HG03342 (cell line): ENCODE data around the gene ZNF541.
A peak's percentile ranks its signal among the peaks of the same experiment; 100 is the strongest.

Experiments
- ATAC-seq: cut with Tn5 transposase; IDR thresholded peaks from one replicate; pipeline ENCODE4 v1.9.1; 2021; ENCODE audit warnings: mild to moderate bottlenecking, moderate library complexity; ENCODE audit not compliant: unreplicated experiment

ZNF541 gene, protein sequence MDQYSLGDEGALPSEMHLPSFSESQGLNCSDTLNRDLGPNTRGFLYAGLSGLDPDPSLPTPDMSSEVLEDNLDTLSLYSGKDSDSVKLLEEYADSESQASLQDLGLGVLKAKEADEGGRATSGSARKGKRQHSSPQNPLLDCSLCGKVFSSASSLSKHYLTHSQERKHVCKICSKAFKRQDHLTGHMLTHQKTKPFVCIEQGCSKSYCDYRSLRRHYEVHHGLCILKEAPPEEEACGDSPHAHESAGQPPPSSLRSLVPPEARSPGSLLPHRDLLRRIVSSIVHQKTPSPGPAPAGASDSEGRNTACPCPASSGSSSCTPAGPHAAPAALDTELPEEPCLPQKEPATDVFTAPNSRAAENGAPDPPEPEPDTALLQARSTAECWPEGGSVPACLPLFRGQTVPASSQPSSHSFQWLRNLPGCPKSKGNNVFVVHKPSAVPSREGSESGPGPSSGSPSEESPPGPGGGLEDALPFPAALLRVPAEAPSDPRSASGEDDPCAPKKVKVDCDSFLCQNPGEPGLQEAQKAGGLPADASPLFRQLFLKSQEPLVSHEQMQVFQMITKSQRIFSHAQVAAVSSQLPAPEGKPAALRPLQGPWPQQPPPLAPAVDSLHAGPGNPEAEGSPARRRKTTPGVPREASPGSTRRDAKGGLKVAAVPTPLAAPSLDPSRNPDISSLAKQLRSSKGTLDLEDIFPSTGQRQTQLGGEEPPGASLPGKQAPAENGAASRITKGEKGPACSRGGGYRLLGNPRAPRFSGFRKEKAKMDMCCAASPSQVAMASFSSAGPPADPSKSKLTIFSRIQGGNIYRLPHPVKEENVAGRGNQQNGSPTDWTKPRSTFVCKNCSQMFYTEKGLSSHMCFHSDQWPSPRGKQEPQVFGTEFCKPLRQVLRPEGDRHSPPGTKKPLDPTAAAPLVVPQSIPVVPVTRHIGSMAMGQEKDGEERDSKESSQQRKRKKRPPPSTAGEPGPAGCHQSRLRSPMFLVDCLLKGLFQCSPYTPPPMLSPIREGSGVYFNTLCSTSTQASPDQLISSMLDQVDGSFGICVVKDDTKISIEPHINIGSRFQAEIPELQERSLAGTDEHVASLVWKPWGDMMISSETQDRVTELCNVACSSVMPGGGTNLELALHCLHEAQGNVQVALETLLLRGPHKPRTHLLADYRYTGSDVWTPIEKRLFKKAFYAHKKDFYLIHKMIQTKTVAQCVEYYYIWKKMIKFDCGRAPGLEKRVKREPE (N-terminal part only)

DNA sequence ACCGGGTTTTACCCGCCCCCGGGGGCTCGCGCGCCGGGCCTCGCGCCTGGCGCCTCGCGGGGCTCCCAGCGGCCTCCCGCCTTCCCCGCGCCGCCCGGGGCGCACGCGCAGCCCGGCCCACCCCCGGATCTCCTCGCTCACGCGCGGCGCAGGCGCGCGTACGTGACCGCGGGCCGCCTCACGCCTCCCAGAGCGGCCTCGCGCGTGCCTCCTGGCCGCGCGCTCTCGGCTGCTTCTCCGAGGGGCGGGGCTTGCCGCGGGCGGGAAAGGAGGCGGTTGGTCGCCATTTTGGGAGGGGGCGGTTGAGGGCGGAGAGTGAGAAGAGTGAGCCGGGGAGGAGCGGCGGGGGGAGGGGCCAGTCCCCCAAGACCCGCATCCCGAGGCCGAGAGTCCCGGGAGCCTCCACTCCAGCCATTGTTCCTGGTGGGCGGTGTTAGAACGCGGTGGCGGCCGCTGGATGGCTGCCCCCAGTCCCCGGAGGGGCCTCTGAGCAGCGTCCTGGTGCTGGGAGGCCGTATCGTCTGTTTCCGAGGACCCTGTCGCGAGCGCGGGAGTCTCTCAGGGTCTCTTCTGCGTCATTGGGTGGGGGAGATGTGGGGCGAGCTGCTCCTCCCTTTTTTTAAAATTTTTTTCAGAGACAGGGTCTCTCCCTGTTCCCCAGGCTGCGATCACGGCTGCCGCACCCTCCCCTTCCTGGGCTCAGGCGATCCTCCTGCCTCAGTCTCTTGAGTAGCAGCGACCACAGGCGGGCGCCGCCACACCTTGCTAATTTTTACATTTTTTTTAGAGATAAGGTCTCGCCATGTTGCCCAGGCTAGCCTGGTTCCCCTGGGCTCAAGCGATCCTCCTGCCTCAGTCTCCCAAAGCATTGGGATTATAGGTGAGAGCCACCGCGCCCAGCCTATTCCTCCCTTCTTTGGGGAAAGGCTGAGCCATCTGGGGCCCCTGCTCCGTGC is at the start of gene ZNF541:
Gene ZNF541, minus strand, starts transcription at position 78 of the 956 bp plus-strand sequence. CDS start 17,292 bp downstream, outside the sequence.
- ATAC-seq, result no peak

DNA sequence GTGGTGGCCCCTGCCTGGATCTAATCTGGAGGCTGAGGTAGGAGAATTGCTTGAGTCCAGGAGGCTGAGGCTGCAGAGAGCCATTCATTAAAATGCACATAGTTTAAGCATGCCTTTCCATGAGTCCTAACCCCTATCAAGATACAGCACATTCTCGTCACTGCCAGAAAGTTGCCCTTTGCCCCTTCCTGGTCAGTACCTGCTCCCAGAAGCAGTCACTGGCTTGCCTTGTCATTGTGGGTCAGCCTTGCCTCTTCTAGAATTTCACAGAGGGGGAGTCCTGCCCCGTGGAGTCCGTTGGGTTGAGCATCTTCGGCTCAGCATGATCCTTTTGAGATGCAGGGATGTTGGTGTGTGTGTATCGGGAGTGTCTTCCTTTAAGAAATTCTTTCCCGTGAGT is 46.8 kb upstream of the ZNF541 start:
- no peak for ATAC-seq

DNA sequence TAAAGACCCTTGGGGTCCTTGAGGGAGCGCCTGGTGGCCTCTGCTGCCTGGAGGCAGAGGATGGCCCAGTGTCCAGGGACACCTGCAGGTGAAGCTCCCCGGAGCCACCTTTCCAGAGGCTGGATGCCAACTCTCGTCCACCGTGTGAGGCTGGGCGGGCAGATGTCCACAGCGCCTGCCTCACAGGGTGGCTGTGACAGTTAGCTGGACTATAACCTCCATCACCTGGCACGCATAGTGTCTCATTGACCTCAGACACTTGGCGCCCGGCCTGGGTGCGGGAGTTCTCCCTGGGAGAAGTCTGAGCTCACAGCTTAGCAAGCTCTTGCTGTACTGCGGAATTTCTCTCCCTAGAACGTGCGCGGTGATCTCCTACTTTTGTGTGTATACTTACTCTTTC is 45.8 kb upstream of the ZNF541 start:
- ATAC-seq, result no peak

DNA sequence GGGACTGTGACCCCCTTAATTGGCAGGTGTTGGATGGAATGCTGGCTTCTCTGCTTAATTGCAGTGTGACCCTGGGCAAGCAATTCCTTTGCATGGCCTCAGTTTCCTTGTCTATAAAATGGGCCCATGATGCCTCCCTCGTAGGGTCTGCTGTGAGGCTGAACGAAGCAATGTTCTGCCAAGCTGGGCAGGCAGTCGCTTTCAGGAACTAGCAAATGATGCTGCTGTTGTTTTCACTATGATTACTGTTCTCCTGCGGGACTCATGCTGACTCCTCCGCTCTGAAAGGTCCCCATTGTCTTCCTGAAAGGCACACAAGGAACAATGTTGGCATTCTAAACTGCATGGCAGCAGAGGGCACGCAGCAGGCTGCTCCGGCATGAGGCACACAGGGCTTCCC is 42.8 kb upstream of the ZNF541 start:
- ATAC-seq, result no peak

DNA sequence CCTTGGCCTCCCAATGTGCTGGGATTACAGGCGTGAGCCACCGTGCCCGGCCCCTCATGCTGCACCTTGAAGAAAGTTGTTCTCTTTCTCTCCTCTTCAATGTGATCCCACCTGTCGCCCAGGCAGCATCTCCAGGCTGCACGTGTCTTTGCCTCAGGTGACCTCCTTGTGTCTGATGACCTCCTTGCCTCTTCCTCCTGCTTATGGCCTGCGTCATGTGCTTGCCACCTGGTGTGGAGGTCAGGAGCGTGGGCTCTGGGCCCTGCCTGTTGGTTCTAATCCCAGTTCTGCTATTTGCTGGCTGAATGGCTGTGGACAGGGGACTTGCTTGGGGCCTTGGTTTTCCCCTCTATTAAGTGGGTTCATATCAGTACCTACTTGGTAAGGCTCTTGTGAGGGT is 42.3 kb upstream of the ZNF541 start:
- ATAC-seq, result no peak

DNA sequence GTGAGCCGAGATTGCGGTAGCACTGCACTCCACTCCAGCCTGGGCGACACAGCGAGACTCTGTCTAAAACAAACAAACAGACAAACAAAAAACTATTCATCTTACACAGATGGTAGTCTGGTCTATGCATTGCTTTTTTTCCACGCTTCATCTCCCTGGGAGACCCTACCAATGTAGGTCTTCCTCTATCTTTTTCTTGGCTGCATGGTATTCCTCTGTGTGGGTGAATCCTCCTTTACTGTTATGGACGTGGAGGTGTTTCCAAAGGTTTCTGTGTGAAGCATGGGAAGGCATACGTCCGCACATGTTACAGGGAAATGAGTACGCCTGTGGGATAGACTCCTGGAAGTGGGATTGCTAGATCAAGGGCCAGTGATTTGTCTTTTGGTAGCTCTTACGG is 41.6 kb upstream of the ZNF541 start:
- ATAC-seq, result no peak

DNA sequence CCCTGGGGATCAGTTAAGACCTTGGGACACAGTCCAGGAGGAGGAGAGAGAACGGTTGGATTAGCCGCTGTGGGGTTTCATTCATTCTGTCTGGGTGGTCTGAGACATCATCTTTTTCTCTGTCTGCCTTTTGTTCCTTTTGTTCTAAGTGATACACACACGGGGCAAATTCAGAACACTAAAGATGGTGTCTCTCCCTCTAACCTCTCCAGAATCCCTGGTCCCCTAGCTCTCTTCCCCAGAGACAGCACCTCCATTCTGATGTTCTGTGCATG is 41.0 kb upstream of the ZNF541 start:
- no peak for ATAC-seq

DNA sequence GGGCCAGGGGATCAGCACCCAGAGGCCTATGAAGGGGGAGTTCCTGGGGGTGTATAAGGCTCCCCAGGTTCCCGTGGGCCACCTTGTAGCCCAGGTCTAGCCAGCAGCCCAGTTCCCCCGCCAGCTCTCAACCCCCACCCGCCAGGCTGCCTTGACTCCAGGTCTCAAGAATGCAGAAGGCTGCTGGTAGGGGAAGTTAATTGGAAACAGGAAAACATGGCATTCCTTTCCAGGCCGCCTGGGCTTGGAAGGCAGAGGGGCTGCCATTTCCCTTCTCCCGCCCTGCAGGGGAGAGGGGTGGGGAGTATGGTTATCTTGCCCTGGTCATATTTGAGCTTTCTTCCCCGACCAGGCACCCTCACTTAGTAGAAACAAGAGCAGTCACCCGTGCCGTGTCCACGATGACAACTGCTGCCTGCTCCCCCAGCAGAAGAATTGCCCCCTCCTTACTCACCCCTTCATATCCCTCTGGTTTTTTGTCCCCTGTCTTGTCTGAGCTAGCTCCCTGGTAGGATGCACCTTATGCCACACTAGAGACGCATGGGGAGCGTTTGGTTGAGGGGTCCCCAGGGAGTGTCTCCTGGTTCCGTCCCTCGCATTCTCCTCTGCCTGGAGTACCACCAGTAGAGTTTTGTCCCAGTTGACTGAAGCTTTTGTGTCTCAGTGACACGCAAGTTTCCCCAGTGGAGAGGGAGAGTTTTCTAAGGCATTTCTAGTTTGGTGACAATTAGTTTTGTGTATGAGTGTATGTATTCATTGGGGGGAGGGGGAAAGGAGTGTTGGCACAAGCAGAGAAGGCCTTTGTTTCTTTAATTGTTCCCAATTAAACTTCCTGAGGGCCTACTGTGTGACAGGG is 40.4 kb upstream of the ZNF541 start:
- ATAC-seq, result no peak

DNA sequence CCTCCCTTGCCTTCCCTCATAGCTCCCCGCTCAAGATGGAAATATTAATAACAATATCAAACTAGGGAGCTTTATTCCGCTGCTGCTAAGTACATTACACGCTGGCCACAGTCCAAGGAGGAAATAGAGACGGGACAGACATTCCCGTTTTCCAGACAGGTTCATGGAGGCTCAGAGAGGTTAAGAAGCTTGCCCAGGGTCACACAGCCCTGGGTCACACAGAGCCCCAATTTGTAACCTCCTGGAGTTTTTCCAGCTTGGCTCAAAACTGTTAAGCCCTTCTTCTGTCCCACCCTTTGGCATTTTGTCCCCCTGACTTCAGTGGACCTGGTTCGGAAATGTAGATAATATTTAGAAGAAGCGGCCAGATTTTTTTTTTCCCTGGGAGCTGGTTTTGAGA is 38.0 kb upstream of the ZNF541 start:
- ATAC-seq, result no peak

DNA sequence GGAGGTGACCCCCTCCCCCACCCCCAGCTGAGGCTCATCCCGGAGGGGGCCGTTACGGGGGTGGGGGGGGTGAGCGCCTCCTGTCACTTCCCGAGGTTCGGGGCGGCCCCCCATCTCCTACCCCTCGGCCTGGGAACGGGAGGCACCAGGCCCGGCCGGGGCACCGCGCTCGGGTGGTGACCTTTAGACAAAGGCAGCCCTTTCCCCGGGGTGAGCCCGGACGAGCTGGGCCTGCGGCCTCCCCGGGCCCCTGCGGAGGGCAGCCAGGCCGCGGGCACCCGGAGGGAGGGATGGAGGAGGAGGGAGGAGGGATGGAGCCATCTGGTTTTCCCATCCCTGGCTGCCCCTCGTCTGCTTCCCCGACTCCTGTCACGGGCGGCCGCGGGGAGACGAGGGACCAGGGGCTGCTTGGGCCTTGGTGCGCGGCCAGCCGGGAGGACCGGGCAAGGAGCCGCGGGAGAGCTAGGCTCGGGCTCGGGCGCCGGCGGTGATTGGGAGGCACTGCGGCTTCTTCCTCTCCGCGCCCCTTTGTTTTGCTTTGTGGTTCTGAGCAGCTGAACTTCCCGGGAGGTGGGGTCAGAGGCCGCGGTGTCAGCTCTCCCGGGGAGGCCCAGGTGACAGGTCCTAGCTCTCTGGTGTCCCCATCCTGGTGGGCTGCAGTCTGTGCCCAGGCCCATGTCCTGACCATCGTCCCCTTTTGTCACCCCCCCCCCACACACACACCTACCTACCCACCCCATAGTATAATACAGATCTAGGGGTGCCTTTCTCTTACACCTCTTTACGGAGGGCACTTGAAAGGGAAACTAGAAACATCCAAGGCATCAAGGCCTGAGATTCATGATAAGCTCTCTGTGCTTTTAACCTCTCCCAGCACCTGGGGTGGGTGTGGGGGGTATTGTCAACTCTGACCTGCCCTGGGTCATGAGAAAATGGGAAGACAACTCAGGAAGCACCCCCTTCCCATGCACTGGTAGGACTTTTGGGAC is 37.3 kb upstream of the ZNF541 start:
- no peak for ATAC-seq

DNA sequence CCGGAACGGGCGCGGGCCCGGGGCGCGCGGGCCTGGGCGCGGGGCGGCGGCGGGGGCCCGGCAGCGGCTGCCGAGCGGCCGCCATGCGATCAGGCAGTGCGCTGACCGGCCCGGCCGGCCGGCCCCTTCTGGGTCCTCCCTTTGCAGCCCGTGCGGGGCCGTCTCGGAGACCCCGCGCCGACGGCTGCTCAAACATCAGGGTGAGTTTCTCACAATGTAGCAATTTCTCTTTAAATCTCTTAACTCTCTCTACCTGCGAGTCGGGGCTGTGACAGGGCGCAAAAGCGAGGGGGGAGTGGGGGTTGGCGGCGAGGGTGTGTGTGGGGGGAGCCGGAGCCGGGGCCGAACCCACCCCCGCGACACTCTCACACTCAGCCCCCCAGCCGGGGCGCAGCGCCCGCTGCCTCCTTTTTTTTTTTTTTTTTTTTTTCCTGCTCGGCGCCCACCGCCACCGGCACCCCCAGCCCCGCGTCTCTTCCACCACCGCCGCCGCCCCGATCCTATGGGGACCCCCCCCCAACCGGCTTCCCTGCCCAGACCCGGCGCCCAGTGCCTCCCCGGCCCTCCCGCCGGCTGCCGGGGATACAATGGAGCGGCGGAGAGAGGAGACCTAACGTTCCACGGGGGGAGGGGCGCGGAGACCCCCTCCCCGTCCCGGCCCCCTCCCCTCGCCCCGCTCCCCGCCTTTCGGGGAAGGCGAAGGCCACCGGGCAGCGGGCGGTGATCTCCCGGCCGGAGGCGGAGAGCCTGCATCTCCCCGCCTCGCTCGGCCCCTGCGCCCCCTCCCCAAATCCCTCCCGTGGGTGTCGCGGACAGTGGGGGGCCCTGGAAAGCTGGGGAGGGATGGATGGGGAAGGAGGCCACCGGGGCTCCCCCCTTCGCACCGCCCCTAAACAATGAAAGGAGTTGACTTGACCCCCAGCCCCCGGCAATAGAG is 36.3 kb upstream of the ZNF541 start, which contains the start of gene BICRA:
Gene BICRA, plus strand, starts transcription at position 166 of the 937 bp plus-strand sequence. CDS start 64,441 bp downstream, outside the sequence.
- peak; percentile 42 for ATAC-seq

DNA sequence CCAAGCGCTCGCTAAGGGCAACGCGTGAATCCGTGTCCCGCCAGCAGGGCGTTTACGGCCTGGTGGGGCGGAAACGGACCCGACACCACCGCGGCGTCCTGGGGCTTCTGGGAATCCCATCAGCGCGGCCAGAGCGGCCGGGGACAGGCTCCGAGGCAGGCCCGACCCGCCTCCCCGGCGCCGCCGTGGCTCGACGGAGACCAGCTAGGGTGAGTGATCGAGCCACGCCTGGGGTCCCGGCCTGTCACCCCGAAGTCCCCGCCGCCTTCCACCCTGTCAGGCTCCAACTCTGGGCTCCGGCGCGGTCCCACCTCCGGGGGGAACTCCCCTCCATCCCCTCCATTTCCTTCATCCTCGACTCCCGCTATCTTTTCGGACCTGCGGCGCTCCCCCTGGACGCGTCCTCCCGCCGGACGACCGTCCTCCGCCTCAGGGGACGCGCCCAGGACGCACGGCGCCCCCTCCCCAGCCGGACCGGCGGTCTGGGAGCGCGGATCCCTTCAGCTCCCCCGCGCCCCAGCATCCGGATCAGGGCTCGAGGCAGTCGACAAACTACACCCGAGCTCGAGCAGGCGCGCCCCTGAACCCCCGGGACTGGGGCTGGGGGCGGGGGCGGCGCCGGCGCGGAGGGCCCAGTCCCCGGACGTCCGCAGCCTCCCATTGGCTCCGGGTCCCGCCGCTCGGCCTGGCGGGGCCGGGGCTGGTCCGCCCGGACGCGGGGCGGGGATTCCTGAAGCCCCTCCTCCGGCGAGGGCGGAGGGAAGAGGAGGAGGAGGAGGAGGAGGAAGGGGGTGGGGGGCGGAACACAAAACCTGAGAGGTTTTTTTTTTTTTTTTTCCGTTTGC is 35.3 kb upstream of the ZNF541 start:
- ATAC-seq, result peak; percentile 81

DNA sequence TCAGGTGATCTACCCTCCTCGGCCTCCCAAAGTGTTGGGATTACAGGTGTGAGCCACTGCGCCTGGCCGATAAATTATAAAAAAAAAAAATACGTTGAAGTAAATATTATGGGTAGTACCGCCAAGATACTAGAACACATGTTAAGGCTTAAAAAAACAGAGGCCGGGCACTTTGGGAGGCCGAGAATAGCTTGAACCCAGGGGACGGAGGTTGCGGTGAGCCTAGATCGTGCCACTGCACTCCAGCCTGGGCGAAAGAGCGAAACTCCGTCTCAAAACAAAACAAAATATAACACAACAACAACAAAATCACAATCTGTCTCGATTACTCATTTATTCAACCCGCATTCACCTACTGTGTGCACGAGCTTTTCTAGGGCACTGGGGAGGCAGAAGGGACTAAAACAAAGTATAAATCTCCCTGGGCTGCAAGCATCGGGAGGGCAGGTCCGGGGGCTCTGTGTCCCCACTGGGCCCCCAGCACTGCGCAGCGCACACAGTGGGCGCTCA is 34.7 kb upstream of the ZNF541 start:
- no peak for ATAC-seq

DNA sequence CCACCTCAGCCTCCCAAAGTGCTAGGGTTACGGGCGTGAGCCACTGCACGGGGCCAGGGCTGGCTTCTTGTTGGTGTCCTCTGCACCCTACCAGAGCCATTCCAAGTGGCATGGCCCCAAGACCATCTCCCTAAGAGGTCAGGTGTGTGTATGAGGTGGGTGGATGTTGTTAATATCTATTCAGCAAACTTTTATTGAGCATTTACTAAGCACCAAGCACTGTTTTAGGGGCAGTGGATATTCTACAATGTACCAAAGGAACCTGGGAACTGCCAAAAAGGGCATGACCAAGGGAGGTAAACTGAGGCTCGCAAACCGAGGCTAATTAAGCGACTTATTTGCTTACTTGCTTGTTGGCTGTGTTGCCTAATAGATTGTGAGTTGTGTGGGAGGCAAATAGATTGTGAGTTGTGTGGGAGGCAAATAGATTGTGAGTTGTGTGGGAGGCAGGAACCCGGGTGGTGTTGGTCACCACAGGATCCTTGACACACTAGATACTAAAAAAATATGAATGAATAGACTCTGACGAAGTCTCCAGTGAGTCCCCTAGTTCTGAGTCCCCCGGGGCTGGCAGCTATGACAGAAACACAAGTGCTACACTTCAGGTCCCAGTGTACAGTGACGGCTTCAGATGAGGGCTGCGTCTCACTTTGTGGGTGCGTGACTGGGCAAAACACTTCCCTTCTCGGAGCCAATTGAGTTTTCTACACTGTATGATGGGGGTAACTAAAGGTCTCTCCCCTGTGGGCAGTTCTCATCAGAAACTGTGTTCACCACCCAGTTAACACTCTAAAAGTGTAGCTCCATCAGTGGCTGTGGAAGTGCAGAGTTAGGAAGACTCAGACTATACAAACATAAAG is 31.0 kb upstream of the ZNF541 start:
- ATAC-seq, result no peak
